AG10803 (cell line): Measurements from ENCODE around the gene ZMYND10.

Source experiments
- DNase-seq: peaks from one replicate; pipeline ENCODE4 v3.0.0; 2010; ENCODE audit warnings: low read depth
- H3K4me3 ChIP-seq: 2 replicates; pipeline ENCODE4 v1.5.1; 2011; ENCODE audit warnings: mild to moderate bottlenecking, low read length, control low read depth
- TF ChIP-seq, protein P1 (sequence below): conservative IDR thresholded peaks from 2 replicates; pipeline ENCODE4 v1.5.1; 2011; ENCODE audit warnings: mild to moderate bottlenecking, low read length, control low read depth, inconsistent platforms

ZMYND10 gene

DNA sequence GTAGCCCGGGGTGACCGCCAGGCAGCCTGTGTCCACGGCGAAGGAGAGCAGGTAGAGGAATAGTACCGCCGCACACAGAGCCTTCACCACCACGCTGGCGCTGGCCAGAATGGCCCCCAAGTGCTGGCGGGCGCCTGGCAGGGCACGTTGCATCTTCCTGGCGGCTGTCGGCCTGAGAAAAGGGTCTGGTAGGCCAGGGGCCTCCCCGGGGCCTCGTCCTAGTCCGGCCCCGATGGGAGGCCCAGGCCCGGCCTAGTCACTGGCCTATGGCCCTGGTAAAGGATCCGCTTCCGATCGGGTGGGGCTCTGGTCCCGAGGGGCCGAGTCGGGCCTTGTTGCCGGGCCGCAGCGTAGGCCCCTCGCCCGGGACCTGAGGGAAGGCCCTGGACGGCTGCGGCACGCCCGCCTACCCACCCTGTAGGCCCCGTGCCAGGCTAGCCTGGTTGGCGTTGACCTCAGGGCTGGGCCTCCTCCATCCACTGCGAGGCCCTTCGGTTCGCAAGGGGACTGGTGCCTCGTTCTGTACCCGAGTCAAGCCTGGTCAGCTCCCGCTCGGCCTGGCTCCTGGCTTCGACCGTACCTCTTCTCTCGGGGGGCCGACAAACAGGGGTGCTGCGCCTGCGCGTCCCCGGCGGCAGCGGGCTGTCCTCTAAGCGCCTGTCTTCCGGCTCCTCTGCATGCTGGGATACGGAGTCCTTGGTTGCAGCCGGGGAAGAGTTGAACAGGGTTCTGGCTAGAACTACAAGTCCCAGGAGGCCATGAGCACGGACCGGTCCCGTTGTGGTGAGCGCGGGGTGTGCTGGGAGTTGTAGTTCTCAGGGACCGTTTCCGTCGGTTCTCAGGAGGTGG, 13.6 kb upstream of the ZMYND10 start, which contains the start of gene TMEM115:
Gene TMEM115, minus strand, starts transcription at position 611 of the 849 bp plus-strand sequence. Its CDS starts 458 bp downstream, at position 153.
- H3K4me3 ChIP-seq = peak within 1 kb of the TSS; percentile 97
- peak; percentile 99 for DNase-seq
- TF ChIP-seq, protein P1, sequence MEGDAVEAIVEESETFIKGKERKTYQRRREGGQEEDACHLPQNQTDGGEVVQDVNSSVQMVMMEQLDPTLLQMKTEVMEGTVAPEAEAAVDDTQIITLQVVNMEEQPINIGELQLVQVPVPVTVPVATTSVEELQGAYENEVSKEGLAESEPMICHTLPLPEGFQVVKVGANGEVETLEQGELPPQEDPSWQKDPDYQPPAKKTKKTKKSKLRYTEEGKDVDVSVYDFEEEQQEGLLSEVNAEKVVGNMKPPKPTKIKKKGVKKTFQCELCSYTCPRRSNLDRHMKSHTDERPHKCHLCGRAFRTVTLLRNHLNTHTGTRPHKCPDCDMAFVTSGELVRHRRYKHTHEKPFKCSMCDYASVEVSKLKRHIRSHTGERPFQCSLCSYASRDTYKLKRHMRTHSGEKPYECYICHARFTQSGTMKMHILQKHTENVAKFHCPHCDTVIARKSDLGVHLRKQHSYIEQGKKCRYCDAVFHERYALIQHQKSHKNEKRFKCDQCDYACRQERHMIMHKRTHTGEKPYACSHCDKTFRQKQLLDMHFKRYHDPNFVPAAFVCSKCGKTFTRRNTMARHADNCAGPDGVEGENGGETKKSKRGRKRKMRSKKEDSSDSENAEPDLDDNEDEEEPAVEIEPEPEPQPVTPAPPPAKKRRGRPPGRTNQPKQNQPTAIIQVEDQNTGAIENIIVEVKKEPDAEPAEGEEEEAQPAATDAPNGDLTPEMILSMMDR = no peak

DNA sequence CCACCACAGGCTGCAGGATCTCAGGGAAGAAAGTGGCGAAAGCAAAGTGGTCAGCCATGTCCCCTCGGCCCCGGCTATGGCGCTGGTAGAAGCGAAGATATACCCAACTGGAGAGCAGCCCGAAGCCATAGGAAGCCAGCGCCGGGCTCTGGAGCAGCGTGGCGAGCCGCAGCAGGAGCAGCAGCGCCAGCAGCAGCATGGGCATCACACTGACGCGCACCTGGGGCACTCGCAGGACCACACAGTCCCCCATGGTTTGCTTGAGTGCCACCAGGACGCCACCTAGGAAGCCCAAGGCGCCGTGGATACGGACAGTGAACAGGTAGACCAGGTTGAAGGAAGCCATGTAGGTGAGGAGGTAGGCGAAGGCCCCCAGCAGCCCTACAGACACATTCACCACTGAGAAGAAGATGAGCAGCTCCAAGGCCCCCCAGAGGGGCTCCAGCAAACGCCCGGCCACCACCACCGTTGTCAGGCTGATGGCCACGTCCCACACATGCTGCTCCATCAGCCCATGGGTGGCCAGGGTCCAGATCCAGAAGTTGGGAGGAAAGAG, 12.9 kb upstream of the ZMYND10 start:
- DNase-seq = no peak
- peak overlapping the region; percentile 97 for H3K4me3 ChIP-seq
- TF ChIP-seq, protein P1 = no peak

DNA sequence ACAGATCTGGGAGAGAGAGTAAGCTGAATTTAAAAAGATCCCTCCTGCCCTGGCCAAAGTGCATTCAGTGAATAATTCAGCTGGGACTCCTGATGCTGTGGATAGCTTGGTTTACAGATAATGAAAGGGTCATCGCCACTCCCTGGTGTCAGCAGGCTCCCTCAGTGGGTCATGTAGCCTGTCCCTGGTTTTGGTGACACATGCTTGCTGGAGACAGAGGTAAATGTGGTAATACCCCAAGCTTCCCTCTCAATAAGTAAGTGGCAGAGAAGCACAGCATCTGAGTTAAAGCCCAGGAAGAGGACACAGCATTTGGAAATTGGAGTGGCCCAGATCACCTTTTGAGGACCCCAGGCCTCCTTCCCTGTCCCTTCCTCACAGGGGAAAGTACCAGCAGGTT, 11.9 kb upstream of the ZMYND10 start:
- TF ChIP-seq, protein P1 = no peak
- DNase-seq = no peak
- H3K4me3 ChIP-seq = peak overlapping the region; percentile 97

DNA sequence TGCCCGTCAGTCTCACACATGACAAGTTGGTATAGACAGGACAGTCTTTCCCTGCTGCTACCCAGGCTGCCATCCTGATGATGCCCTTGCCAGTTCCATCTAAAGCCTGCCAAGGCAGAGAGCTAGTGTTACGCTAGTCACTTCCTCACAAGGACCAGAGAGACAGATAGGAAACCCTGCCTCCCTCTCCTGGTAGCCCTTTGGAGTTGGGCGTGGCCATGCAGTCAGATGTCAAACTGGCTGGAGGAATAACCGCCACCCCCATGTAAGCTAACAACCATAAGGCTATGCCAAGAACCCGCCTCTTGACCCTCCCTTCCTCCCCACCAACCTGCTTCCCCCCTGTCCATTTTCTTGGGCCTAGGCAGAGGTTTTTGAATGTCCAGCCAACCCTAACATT, 11.0 kb upstream of the ZMYND10 start:
- DNase-seq = peak; percentile 36
- peak overlapping the region; percentile 97 for H3K4me3 ChIP-seq
- TF ChIP-seq, protein P1 = no peak

DNA sequence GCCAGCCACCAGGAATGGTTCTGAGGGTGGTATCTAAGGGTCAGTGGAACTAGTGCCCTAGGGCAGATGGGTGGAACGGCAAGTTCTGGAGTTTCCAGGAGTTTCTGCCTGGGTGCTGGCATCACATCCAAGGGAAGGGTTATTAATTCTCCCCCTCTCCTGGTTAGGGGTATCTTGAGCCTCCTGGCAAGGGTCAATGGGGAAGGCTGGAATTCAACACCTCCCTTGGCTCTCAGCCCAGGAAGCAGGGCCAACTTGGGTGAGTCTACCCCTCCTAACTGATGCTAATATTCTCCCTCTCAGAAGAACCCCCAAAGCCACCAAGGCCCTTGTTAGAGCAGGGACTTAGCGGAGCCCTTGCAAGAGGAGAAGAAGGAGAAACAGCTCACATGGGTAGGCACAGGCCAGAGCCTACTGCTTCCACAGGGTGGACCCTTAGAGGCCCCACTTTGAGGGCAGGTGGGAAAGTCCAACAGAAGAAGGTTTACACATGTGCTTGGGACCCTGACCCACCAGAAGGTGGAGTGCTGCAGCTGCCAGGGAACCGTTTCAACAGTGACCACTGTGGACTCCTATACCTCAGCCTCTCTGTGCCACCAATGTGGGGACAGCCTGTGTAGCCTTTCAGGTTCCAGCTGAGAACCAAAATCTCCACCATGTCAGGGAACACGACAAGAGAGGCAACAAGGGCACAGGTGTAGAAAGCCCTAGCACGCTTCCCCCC, 10.5 kb upstream of the ZMYND10 start:
- H3K4me3 ChIP-seq = peak overlapping the region; percentile 97
- DNase-seq = no peak
- TF ChIP-seq, protein P1 = no peak

DNA sequence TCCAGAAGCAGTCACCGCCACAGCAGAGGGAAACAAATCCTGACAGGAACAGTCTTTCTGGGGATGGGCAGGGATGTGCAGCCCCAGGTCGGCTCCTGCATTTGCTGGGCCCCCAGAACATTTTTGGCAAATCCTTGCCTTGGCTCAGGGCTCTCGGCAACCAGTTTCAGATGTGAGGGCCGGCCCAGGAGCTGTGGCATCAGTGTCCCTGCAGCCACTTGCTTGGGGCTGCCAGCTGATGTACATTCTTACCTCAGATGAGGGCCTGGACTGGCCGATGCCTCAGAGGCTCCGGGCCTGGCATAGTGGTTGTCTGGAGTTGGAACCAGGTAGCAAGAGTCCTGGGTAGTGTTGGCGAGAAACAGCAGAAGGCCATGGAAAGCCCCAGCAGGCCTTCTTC, 9.3 kb upstream of the ZMYND10 start:
- DNase-seq = no peak
- H3K4me3 ChIP-seq = no peak overlapping the region
- TF ChIP-seq, protein P1 = no peak
